Pons (tissue), 1 donor: ENCODE measurements around the gene KIAA1671.

Experiments used
- DNase-seq: peaks from one replicate; pipeline ENCODE4 v3.0.0-alpha.2; 2016; ENCODE audit warnings: low spot score

KIAA1671 gene

DNA sequence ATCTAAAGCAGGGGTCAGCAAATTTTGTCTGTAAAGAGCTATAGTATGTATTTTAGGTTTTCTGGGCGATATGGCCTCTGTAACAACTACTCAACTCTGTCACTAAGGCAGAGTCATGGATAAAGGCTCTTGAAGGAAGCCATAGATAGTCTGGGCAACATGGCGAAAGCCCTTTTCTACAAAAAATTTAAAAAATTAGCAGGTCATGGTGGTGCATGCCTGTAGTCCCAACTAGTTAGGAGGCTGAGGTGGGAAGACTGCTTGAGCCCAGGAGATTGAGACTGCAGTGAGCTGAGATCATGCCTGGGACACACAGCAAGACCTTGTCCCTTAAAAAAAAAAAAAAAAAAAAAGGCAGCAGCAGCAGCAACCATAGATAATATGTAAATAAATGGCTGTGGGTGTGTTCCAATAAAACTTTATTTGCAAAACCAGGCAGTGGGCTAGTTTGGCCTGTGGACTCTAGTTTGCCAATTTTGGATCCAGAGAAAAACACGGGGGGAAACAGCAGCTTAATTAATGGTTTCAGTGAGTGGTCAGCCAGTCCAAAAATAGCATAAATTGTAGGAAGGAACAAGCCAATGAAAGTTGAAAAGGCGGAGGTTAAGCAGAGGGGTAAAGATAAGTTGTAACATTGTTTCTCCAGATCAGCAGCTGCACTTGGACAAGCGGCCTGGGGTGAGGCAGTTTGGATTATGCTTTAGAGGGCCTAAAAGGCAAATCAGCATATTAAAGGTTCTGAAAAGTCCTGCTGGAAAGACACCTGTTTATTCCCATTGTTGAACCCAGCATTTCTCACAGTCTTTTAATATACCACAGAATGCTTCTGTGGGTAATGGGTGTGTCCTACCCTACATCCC is 62.6 kb downstream of the KIAA1671 start:
- DNase-seq = no peak

DNA sequence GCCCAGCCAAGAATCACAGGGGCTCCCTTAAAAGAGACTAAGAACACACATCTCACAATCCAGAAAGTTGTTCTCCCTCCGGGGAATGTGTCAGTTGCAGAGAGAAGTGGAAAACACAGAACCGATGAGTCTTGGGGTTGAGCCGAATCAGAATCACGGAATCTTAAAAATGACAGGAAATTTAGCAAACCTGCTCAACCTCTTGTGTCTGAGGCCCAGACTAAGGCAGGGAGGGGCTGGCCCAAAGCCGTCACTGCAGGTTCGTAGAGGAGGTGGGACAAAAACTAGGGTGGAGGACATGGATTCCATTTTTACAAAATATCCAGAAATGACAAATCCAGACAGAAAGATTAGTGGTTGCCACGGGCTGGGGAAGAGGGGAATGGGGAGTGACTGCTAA is 63.8 kb downstream of the KIAA1671 start:
- DNase-seq = no peak

DNA sequence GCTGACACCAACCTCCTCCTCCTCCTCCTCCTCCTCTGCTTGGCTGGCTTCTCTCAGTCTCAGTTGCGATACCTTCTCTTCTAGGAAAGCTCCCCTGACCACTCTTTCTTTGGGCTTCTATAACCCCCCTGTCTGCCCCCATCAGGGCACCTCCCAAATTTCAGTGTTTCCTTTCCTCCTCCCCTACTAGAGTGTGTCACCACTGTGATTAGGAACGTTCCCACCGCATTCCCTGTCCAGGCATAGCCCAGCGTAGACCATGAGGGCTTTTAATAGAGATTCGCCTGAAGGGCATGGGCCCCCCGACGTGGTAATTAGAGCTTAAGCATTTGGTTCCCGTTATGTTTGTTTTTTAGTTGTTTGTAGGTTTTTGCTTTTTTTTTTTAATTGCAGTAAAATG is 65.5 kb downstream of the KIAA1671 start:
- no peak for DNase-seq

DNA sequence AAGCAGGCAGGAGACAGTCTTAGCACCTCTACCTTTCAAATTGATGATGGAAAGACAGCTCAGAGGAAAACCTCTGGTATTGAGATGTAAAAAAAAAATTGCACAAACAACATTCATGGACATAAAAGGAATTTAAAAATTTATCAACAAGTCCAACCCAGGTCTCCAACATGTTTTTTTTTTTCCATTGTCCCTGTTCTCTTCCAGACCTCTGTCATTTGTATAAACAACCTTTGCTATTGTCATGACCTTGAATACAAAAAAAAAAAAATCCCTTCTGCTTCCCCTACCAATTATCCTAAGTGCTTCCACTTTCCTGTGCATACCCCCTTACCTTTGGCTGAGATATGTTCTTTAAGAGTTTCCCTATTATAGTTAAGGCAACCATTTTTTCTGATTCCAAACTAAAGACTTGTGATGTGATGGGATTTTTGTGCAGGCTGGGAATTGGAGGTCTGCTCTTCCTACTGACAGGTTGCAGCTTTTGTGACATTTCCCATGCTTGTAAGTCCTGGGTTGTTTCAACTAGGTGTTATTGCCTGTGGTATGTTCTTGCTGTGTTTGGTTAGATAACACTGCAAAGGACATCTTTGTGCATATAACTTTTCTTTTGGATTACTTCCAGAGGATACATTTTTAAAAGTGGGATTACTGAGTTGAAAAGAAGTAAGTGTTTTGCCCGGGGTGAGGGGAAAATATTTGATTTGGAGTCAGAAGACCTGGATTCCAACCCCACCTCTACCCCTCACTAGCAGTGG is 67.1 kb downstream of the KIAA1671 start:
- DNase-seq = no peak

DNA sequence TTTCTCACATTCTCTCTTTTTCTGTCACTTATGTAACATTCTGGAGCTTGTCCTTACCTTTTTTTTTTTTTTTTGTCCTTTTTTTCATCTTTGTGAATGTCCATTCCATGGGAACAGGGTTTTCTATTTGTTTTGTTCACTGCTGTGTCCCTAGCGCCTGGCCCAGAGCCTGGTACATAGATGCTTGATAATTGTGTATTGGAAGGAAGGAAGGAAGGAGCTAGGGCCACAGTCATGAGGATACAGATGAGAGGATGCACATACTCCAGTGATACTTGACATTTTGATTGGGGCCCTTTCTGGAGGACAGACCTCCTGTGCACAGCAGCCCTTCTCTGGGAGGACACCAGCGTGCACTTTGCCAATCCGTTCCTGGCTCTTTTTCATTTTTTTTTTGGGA is 68.9 kb downstream of the KIAA1671 start:
- DNase-seq = no peak

DNA sequence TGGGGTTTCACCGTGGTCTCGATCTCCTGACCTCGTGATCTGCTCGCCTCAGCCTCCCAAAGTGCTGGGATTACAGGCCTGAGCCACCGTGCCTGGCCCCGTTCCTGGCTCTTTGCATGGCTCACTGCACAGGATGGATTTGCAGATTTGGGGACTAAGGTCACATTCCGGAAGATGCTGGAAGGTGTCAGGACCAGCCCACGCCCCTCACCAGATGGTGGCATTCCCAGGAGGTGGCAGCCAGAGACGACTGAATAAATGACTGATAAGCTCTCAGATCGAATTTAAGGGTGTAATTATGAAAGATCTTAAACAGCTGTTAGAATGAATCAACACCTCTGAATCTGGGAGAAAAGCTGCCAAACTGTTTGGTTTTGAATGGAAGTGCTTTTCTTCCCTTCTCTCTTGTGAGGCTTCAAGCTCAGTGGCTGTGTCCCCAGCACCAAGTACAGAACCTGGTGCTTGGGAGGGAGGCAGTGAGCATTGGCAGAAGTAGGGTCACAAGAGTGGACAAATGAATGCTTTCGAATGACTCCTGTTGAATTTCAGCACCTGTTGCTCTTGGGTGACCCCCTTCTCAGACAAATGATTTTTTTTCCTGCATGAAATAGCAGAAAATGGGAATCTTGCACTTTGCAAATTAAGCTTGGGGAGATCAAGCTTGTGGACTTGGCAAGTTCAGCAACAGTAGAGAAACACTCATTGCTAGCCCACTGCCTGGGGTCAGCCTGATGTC is 69.6 kb downstream of the KIAA1671 start:
- DNase-seq = no peak

DNA sequence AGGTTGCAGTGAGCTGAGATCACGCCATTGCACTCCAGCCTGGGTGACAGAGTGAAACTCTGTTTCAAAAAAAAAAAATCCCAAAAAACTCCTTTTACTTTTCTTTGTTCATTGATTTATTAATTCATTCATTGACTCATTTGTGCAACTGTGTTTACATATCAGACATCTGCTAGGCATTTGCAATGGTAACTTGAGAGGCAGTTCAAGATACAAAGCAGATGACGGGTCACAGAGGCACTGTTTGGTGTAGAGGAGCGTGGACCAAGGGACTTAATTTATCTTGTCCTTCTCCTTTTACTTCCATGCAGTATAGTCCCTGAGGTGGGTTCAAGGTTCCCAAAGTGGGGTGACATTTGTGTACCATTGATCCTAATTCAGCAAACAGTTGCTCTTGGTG is 71.4 kb downstream of the KIAA1671 start:
- DNase-seq = no peak

DNA sequence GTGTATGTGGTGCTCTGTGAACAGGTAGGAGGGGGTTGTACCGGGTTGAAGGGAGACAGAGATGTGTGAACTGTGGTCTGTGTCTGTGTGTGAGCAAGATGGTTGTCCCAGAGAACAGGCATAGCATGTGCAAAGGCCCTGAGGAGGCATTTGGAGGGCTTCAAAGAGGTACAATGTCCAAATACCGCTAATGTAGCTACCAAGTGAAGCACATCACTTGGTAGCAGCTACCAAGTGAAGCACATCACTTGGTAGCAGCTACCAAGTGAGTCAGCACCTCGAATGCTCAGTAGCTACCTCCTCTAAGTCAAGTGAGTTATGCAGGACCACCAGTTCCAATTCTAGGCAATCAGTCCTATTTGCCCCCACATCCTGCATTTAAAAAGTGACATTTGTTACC is 72.4 kb downstream of the KIAA1671 start:
- no peak for DNase-seq

DNA sequence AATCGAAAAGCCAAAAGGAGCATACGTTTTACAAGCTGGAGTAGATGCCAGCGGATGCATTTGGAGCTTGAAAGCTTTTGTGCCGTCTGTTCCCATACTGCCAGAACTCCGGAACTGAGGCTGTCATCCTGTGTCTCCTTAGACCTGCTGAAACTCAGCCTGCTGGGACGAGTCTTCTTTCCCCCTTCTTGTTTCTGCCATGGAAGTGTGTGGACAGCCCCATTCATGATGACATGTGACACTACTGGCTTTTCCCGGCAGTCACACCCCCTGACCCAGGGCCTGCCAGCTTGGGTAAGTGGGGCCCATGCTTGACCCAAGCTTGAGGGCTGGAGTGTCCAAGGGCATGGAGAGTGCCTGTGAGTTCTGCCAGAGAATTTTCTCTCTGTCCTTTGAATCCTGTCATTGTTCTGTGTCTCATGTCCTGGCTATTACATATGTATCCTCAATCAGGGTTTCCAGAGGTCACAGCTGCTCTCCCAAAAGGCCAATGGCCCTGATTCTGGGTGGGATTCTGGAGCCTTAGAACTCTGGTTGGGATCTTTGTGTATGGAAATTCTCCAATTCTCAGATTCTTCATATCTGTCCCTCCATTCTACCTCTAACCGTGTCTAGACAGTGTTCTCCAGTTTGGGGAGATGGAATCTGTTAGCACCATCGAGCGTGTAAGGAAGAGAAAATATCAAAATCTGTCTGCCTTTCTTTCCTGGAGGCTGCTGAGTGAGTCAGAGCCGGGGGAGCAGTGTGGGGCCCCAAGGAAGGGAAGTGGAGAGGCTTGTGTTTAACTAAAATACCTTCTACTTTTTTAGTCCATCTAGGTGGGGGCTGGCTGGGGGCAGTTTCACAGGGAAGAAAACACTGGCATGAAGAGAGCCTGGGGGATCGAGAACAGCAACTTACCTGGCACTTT is 73.2 kb downstream of the KIAA1671 start:
- peak; percentile 41 for DNase-seq

DNA sequence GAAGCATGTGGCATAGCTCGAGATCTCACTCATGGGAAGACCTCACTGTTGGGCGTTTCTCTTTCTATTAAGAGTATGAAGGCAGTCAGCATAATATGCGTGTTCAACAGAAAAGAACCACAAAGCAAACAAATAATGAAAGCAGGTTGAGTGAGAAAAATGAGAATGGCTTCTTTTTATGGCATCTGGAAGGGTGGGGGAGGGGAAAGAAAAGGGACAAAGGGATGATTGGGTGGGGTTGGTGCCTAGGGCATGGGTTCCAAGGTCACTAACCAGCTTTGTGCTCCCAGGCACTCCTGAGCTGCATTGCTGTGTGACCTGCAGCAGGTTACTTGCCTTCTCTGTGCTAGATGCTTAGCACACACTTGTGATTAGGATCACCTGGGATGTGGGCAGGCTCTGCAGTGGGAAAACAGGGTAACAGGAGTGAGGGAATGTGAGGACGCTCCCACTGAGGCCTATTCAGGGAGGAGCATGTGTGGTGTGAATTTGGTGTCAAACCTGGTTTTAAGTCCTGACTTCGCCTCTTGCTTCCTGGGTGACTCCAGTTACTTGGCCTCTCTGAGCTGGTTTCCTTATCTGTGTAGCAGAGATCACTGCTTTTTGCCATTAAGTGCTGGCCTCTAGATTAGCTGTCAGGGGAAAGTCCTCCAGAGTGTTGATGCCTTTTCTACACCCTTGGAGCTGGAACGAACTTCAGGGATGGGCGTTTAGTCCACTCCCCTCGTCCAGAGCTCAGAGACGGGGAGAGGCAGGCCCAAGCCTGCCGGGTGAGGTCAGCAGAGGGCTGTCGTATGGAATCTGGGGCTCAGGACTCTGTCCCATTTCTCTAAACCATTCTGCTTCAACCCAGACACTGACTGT is 74.8 kb downstream of the KIAA1671 start:
- no peak for DNase-seq

DNA sequence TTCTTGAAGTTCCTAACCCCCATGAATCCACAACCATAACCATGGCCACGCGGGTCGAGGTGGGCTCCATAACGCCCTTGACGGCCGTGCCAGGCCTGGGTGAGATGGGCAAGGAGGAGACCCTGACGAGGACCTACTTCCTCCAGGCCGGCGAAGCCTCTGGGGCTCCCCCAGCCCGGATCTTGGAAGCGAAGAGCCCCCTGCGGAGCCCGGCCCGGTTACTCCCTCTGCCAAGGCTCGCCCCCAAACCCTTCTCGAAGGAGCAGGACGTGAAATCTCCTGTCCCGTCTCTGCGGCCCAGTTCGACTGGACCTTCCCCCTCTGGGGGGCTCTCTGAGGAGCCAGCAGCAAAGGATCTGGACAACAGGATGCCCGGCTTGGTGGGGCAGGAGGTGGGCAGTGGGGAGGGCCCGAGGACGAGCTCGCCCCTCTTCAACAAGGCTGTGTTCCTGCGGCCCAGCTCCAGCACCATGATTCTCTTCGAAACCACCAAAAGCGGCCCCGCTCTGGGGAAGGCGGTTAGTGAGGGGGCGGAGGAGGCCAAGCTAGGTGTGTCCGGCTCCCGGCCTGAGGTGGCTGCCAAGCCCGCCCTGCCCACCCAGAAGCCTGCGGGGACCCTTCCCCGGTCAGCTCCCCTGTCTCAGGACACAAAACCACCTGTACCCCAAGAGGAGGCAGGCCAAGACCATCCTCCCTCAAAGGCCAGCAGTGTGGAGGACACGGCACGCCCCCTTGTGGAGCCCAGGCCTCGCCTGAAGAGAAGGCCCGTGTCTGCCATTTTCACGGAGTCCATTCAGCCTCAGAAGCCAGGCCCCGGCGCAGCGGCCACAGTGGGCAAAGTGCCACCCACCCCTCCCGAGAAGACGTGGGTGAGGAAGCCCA is 75.7 kb downstream of the KIAA1671 start:
- DNase-seq = no peak

DNA sequence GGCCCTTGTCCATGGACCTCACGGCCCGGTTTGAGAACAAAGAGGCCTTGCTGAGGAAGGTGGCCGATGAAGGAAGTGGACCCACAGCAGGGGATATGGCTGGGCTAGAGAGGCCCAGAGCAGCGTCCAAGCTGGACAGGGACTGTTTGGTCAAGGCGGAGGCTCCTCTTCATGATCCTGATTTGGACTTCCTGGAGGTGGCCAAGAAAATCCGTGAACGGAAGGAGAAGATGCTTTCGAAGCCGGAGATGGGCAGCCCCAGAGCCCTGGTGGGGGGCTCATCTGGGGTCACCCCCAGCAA is 76.3 kb downstream of the KIAA1671 start:
- no peak for DNase-seq

DNA sequence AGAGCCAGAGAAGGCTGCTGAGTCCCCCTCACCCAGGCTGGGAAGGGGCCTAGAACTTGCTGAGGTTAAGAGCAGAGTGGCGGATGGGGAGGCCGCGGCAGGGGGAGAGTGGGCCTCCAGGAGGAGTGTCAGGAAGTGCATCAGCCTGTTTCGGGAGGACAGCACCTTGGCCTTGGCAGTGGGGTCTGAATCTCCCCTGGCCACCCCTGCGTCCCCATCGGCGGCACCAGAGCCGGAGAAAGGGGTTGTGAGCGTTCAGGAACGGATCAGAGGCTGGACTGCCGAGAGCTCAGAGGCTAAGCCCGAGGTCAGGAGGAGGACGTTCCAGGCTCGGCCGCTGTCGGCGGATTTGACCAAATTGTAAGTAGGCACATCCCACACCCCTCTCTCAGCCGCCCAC is 76.7 kb downstream of the KIAA1671 start:
- DNase-seq = no peak

DNA sequence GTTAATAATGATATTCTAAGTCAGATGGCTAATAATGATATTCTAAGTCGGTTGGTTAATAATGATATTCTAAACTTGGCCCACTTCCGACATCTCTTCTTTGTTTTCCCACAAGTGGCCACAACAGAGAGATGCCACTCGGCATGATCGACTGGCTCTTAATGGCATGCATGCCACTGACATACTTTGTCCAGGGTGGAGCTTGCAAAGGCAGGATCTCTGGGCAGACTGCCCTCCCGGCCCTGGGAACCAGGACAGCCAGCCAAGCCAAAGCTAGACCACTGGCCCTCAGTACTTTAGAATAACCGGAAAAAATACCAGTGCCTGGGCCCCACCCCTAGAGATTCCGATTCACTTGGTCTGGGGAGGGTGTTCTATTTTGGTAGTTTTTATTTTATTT is 78.1 kb downstream of the KIAA1671 start:
- DNase-seq = no peak

DNA sequence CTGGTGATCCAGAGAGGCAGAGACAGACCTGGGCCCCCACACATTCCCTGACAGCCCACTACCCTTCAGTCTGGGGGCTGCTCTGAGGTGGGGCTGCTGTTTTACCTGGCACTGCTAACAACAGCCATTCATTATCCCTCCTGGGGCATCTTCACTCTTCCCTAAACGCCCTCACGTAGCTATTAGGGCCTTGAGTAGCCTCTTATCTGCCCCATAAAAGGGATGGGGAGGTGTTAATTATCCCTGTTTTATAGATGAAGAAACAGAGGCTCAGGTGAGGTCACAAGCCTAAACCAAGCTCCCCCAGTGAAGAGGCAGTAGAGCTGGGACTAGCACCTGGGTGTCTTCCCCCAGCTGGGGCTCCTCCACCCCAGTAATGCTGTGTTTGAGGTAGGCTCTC is 79.5 kb downstream of the KIAA1671 start:
- no peak for DNase-seq

DNA sequence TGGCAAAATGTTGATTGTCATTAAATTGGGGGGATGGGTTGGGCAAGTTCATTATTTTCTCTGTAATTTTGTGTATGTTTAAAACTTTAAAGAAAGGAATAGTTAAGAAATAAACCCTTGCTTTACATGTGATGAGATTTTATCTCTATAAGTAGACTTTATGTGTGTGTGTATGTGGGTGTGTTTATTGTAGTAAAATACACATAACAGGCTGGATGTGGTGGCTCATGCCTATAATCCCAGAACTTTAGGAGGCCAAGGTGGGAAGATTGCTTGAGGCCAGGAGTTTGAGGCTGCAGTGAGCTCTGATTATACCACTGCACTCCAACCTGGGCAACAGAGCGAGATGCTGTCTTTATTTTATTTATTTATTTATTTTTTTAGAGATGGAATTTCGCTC is 83.2 kb downstream of the KIAA1671 start:
- DNase-seq = no peak

DNA sequence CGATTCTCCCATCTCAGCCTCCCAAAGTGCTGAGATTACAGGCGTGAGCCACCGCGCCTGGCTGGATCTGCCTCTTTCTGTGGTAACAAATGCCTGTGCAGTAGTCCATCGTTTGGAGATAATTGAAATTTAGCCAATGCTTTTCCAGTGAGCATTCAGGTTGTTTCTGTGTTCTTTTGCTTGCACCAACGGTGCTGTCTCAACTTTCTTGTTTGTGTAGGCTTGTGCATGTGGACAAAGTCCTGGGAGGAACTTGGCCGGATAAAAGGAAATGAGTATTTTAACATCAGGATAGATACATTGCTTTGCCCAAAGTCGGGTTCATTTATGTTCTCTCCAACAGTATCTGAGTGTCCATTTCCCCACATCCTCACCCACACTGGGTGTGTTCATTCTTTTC is 85.7 kb downstream of the KIAA1671 start:
- DNase-seq = no peak

DNA sequence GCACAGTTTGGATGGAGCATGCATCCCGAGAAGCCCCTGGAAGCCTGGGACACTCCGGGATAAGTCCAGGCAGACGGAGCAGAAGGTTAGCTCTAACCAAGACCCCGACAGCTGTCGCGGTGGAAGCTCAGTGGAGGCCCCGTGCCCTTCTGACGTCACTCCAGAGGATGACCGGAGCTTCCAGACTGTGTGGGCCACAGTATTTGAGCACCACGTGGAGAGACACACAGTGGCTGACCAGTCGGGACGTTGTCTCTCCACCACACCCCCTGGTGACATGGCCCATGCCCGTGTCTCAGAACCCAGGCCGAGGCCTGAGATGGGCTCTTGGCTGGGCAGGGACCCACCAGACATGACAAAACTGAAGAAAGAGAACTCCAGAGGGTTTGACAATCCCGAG is 86.3 kb downstream of the KIAA1671 start:
- DNase-seq = no peak

DNA sequence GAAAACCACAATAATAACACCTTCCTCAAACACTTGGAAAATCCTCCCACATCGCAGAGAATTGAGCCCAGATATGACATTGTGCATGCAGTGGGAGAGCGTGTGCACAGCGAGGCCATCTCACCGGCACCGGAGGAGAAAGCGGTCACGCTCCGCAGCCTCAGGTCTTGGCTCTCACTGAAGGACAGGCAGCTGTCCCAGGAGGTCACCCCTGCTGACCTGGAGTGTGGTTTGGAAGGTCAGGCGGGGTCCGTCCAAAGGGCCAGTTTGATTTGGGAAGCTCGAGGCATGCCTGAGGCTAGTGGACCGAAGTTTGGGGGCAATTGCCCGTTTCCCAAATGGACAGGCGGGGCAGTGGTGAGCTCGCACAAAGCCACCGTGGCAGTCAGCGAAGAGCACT is 86.7 kb downstream of the KIAA1671 start:
- no peak for DNase-seq

DNA sequence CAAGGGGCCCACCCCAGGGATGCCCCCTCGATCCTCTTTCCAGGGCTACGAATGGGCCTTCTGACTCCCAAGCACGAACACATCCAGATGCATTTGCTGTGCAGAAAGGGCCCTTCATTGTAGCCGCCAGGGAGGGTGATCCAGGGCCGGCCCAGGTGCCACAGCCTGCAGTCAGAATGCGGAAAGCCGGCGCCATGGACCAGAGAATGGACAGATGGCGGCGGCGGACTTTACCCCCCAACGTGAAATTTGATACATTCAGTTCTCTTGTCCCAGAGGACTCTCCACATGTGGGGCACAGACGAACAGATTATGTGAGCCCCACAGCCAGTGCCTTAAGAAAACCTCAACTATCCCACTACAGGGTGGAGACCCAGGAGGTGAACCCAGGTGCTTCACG is 87.2 kb downstream of the KIAA1671 start:
- no peak for DNase-seq
